H1 (cell line): Measurements from ENCODE around the gene MFGE8. TPM values are rescaled to one million over a fixed set of nuclear protein-coding genes. Genes with fewer than 3 reads are reported as not detected.
A peak's percentile ranks its signal among the peaks of the same experiment; 100 is the strongest.

Source experiments
- CTCF ChIA-PET: fragments of 300-600 bp; sonication (Branson Sonifier 250); formaldehyde crosslinking; loops from one replicate; lab custom pipeline; 2021; ENCODE audit not compliant: partially characterized antibody; lab: Charles Lee
- POLR2A ChIA-PET: fragments of 300-600 bp; sonication (Branson Sonifier 250); formaldehyde crosslinking; loops from one replicate; lab custom pipeline; 2021; ENCODE audit warnings: inconsistent platforms; ENCODE audit not compliant: partially characterized antibody; lab: Charles Lee
- DNase-seq, 2 experiments: peaks; one replicate each; pipeline versions ENCODE4 v3.0.0 to v3.0.0-alpha.2; 2010 to 2022; ENCODE audit warnings: low spot score in 2 of 2, low read depth in 1 of 2, mixed read lengths in 1 of 2
- FAIRE-seq: peaks from 2 replicates; lab custom pipeline; 2011; peaks lifted over from hg19 to GRCh38; lab: Jason Lieb, UNC
- H2AFZ ChIP-seq: 2 replicates; pipeline ENCODE4 v1.8.1; 2012; ENCODE audit warnings: low read length, inconsistent platforms
- H2AK5ac ChIP-seq: 2 replicates; pipeline ENCODE4 v1.6.1; 2013; ENCODE audit warnings: low read depth, low read length
- H2BK120ac ChIP-seq: replicated peaks from 2 replicates; pipeline ENCODE3; 2013; ENCODE audit warnings: low read depth, low read length, inconsistent platforms
- H2BK12ac ChIP-seq: 2 replicates; pipeline ENCODE4 v1.6.1; 2013; ENCODE audit warnings: low read depth, low read length
- H2BK15ac ChIP-seq: 2 replicates; pipeline ENCODE4 v1.6.1; 2013; ENCODE audit warnings: low read length
- H2BK20ac ChIP-seq: 2 replicates; pipeline ENCODE4 v1.6.1; 2013; ENCODE audit warnings: low read length
- H2BK5ac ChIP-seq: 2 replicates; pipeline ENCODE4 v1.6.1; 2013; ENCODE audit warnings: low read depth, low read length
- H3K14ac ChIP-seq: 2 replicates; pipeline ENCODE4 v1.6.1; 2013; ENCODE audit warnings: inconsistent platforms; ENCODE audit not compliant: insufficient read length
- H3K18ac ChIP-seq: 2 replicates; pipeline ENCODE4 v1.6.1; 2013; ENCODE audit warnings: low read length; ENCODE audit errors: extremely low read depth
- H3K23ac ChIP-seq: 2 replicates; pipeline ENCODE4 v1.6.1; 2013; ENCODE audit warnings: inconsistent platforms; ENCODE audit not compliant: insufficient read length
- H3K23me2 ChIP-seq: 2 replicates; pipeline ENCODE4 v1.6.1; 2013; ENCODE audit warnings: low read depth, low read length
- H3K27ac ChIP-seq: 2 replicates; pipeline ENCODE4 v1.6.1; 2011; ENCODE audit warnings: low read depth, low read length, inconsistent platforms
- H3K27me3 ChIP-seq, 4 experiments: replicated peaks in 1 of 4; 1 replicate in 1 of 4; 2 replicates in 3 of 4; pipeline versions ENCODE4 v1.6.1 to v1.8.1; 2011 to 2013; ENCODE audit warnings: low read length in 3 of 4, mild to moderate bottlenecking in 3 of 4, inconsistent platforms in 2 of 4, mixed read lengths in 2 of 4, moderate library complexity in 1 of 4; ENCODE audit not compliant: control insufficient read depth in 3 of 4, insufficient read depth in 3 of 4; ENCODE audit errors: extremely low read depth in 1 of 4
- H3K36me3 ChIP-seq, 4 experiments: 2 replicates each; pipeline versions ENCODE4 v1.6.1 to v1.8.1; 2011 to 2013; ENCODE audit warnings: mild to moderate bottlenecking in 4 of 4, low read length in 3 of 4, moderate library complexity in 2 of 4, control low read depth in 1 of 4, inconsistent platforms in 1 of 4; ENCODE audit not compliant: insufficient read depth in 4 of 4, control insufficient read depth in 2 of 4
- H3K4ac ChIP-seq: replicated peaks from 2 replicates; pipeline ENCODE3; 2013; ENCODE audit warnings: low read length, low read depth, mixed read lengths, inconsistent platforms; ENCODE audit not compliant: insufficient read length
- H3K4me1 ChIP-seq, 4 experiments: replicated peaks in 1 of 4; 1 replicate in 1 of 4; 2 replicates in 3 of 4; pipeline versions ENCODE4 v1.6.1 to v1.8.1; 2011 to 2013; ENCODE audit warnings: low read length in 3 of 4, inconsistent platforms in 2 of 4, mixed read lengths in 1 of 4; ENCODE audit not compliant: insufficient read depth in 4 of 4, control insufficient read depth in 3 of 4
- H3K4me2 ChIP-seq, 2 experiments: 2 replicates each; pipeline versions ENCODE4 v1.6.1 to v1.8.1; 2011 to 2013; ENCODE audit warnings: low read depth in 2 of 2, low read length in 2 of 2, control low read depth in 1 of 2, inconsistent platforms in 1 of 2, mild to moderate bottlenecking in 1 of 2; ENCODE audit not compliant: insufficient read depth in 1 of 2
- H3K4me3 ChIP-seq, 4 experiments: fragments of 200-600, 300-600 bp in 1 of 4; sonication (generic), shearing (Covaris generic), sonication (Bioruptor Twin) in 1 of 4; 2 replicates each; pipeline versions ENCODE4 v1.5.1 to v1.8.1; 2011 to 2016; ENCODE audit warnings: low read length in 4 of 4, low read depth in 3 of 4, control low read depth in 2 of 4, inconsistent platforms in 2 of 4, mild to moderate bottlenecking in 2 of 4, mixed read lengths in 1 of 4, moderate library complexity in 1 of 4; ENCODE audit not compliant: insufficient read depth in 2 of 4; ENCODE audit errors: extremely low read depth in 1 of 4
- H3K56ac ChIP-seq: replicated peaks from 2 replicates; pipeline ENCODE3; 2013; ENCODE audit warnings: low read depth, mild to moderate bottlenecking, mixed read lengths, low read length, inconsistent platforms; ENCODE audit not compliant: insufficient read length
- H3K79me1 ChIP-seq: 2 replicates; pipeline ENCODE4 v1.6.1; 2013; ENCODE audit warnings: low read depth, low read length, control low read depth
- H3K79me2 ChIP-seq, 2 experiments: 2 replicates each; pipeline versions ENCODE4 v1.6.1 to v1.8.1; 2012 to 2013; ENCODE audit warnings: low read length in 2 of 2, mild to moderate bottlenecking in 2 of 2, inconsistent platforms in 1 of 2; ENCODE audit not compliant: insufficient read depth in 2 of 2, control insufficient read depth in 1 of 2
- H3K9ac ChIP-seq, 4 experiments: replicated peaks in 1 of 4; 1 replicate in 1 of 4; 2 replicates in 3 of 4; pipeline versions ENCODE4 v1.6.1 to v1.8.1; 2011 to 2013; ENCODE audit warnings: low read depth in 3 of 4, low read length in 3 of 4, control low read depth in 2 of 4, mild to moderate bottlenecking in 2 of 4, moderate library complexity in 2 of 4, inconsistent platforms in 1 of 4; ENCODE audit errors: extremely low read depth in 1 of 4
- H3K9me3 ChIP-seq, 2 experiments: 2 replicates each; pipeline versions ENCODE4 v1.6.1 to v1.8.1; 2012 to 2013; ENCODE audit warnings: mild to moderate bottlenecking in 2 of 2, moderate library complexity in 2 of 2, control low read depth in 1 of 2, inconsistent platforms in 1 of 2, low read depth in 1 of 2, low read length in 1 of 2, mixed read lengths in 1 of 2; ENCODE audit not compliant: insufficient read depth in 2 of 2
- H4K20me1 ChIP-seq, 2 experiments: replicated peaks in 1 of 2; 2 replicates each; pipeline versions ENCODE3 to v1.8.1; 2011 to 2013; ENCODE audit warnings: inconsistent platforms in 2 of 2, low read length in 2 of 2, mild to moderate bottlenecking in 1 of 2; ENCODE audit not compliant: insufficient read depth in 2 of 2, control insufficient read depth in 1 of 2
- H4K5ac ChIP-seq: 2 replicates; pipeline ENCODE4 v1.6.1; 2013; ENCODE audit warnings: low read length, low read depth, mixed read lengths, inconsistent platforms; ENCODE audit not compliant: insufficient read length
- H4K8ac ChIP-seq: 2 replicates; pipeline ENCODE4 v1.8.0; 2013; ENCODE audit warnings: mild to moderate bottlenecking, moderate library complexity, low read length, inconsistent platforms; ENCODE audit not compliant: insufficient read depth; ENCODE audit errors: extremely low read depth
- H4K91ac ChIP-seq: replicated peaks from 2 replicates; pipeline ENCODE3; 2013; ENCODE audit warnings: low read length, mixed read lengths, inconsistent platforms; ENCODE audit not compliant: insufficient read length
- ASH2L ChIP-seq: fragments of 200-600, 300-600 bp; sonication (generic); IDR thresholded peaks from one replicate; pipeline ENCODE4 v1.7.1; 2017; ENCODE audit warnings: low read length
- CHD1 ChIP-seq: IDR thresholded peaks from 2 replicates; pipeline ENCODE4 v1.6.1; 2012; ENCODE audit warnings: low read depth, low read length, improper control_type of control experiment
- CHD2 ChIP-seq: IDR thresholded peaks from 2 replicates; pipeline ENCODE4 v1.6.1; 2012; ENCODE audit warnings: low read length, improper control_type of control experiment
- GTF2F1 ChIP-seq: IDR thresholded peaks from 2 replicates; pipeline ENCODE4 v1.6.1; 2012; ENCODE audit warnings: low read depth, low read length, improper control_type of control experiment, borderline replicate concordance
- NANOG ChIP-seq: IDR thresholded peaks from 2 replicates; pipeline ENCODE4 v1.6.1; 2011; ENCODE audit warnings: low read length, low read depth, mild to moderate bottlenecking, inconsistent platforms; ENCODE audit not compliant: insufficient read depth, poor library complexity, severe bottlenecking
- POLR2A ChIP-seq, 2 experiments: IDR thresholded peaks; 1 replicate in 1 of 2; 2 replicates in 1 of 2; pipeline ENCODE4 v1.6.1; 2011; ENCODE audit warnings: low read depth in 2 of 2, low read length in 2 of 2, mild to moderate bottlenecking in 2 of 2; ENCODE audit errors: control extremely low read depth in 1 of 2
- POU5F1 ChIP-seq: IDR thresholded peaks from 2 replicates; pipeline ENCODE4 v1.6.1; 2011; ENCODE audit warnings: low read depth, mild to moderate bottlenecking, low read length, moderate library complexity
- RAD21 ChIP-seq, 2 experiments: IDR thresholded peaks in 1 of 2; conservative IDR thresholded peaks in 1 of 2; 2 replicates each; pipeline ENCODE4 v1.6.1; 2011; ENCODE audit warnings: low read depth in 2 of 2, low read length in 2 of 2, improper control_type of control experiment in 1 of 2, inconsistent platforms in 1 of 2, mild to moderate bottlenecking in 1 of 2, moderate library complexity in 1 of 2
- RNF2 ChIP-seq: fragments of 200-900, 300-1000 bp; sonication (generic); IDR thresholded peaks from 2 replicates; pipeline ENCODE4 v1.7.1; 2016; ENCODE audit warnings: borderline replicate concordance, low read depth, mild to moderate bottlenecking, antibody characterized with exemption, low read length; ENCODE audit not compliant: poor library complexity, severe bottlenecking; ENCODE audit errors: missing control alignments
- SIX5 ChIP-seq: IDR thresholded peaks from 2 replicates; pipeline ENCODE4 v1.6.1; 2011; ENCODE audit warnings: mild to moderate bottlenecking, low read depth, low read length
- SP1 ChIP-seq: IDR thresholded peaks from 2 replicates; pipeline ENCODE4 v1.6.1; 2011; ENCODE audit warnings: low read depth, low read length
- TAF7 ChIP-seq: optimal IDR thresholded peaks from 2 replicates; pipeline ENCODE3; 2011; ENCODE audit warnings: low read depth, mild to moderate bottlenecking, inconsistent platforms, low read length, moderate library complexity, borderline replicate concordance
- TCF12 ChIP-seq: IDR thresholded peaks from 2 replicates; pipeline ENCODE4 v1.6.1; 2011; ENCODE audit warnings: low read depth, mild to moderate bottlenecking, low read length
- WGBS, 2 experiments: shearing (Covaris generic) in 1 of 2; methylation state at CpG; one replicate each; pipeline versions ENCODE4 v1.1.6 to v1.1.7; 2013 to 2015; ENCODE audit warnings: low lambda C conversion rate in 2 of 2, mixed read lengths in 2 of 2, inconsistent platforms in 1 of 2, low coverage in 1 of 2, missing lambda C conversion rate in 1 of 2; ENCODE audit not compliant: insufficient replicate concordance in 2 of 2, insufficient coverage in 1 of 2, insufficient read length in 1 of 2; ENCODE audit errors: extremely low coverage in 1 of 2, missing lambda C conversion rate in 1 of 2; 5-methylcytosine and 5-hydroxymethylcytosine counted together
- polyA plus RNA-seq, 7 experiments: library from polyadenylated mRNA; depleted of rRNA in 3 of 7; stranded (reverse) in 5 of 7; unstranded in 2 of 7; fragments of >200 nt in 5 of 7; fragments of 200-250 nt in 2 of 7; gene quantifications; 1 replicate in 5 of 7; 2 replicates in 1 of 7; 4 replicates in 1 of 7; pipeline versions ENCODE4 v1.2.1 to v1.2.3, GENCODE V29; 2011 to 2013; ENCODE audit warnings: missing spikeins in 2 of 7, mixed read lengths in 2 of 7
- total RNA-seq: library from RNA; stranded (reverse); fragmentation: NEBNext Ultra II Directional; extraction: Animal tissue kit (Norgen Biotek cat#: 25700); gene quantifications from 2 replicates; pipeline ENCODE4 v1.2.1, GENCODE V29; 2021

The MFGE8 gene
- total and polyA plus RNA-seq, 2 of the 8 experiments (the other 6 are each of a cell fraction or from before 2014, with no cell fraction given), result 1,237 to 2,117 TPM

- Histone ChIP-seq H3K9me3 (no peaks in the 10 kb centered on the region; a peak in 1 of 4 replicates), H3K23ac (no peak overlapping the region), H3K14ac (no peak overlapping the region), H3K4me3 (no peak overlapping the region), H2BK12ac (0 out of 2 replicates have a peak overlapping the region, but pooled peaks have one; percentile 27), H2BK5ac (no peak overlapping the region; the same call in 1 of the 2 replicates), H4K20me1 (peaks cover 40 to 61% of the 10 kb centered on the region in 2 experiments), H3K27ac (no peak overlapping the region), H2AFZ (no peak overlapping the region), H3K79me2 (peaks cover 0 to 55% of the 10 kb centered on the region in 2 experiments; a peak in 3 of 4 replicates), H2AK5ac (no peak overlapping the region), H4K5ac (no peak overlapping the region), H3K9ac (no peak overlapping the region), H4K91ac (no peak overlapping the region), H3K18ac (no peak overlapping the region; the same call in 1 of the 2 replicates), H2BK15ac (no peak overlapping the region), H3K4ac (no peak overlapping the region), H3K36me3 (peaks cover 66 to 97% (median 91%) of the 10 kb centered on the region in 4 experiments), H2BK120ac (no peak overlapping the region), H3K4me2 (no peak overlapping the region), H3K27me3 (no peaks in the 10 kb centered on the region), H2BK20ac (no peak overlapping the region), H3K4me1 (peaks cover under 1 to 30% (median 12%) of the 10 kb centered on the region in 4 experiments; a peak in 6 of 7 replicates), H3K23me2 (peaks cover 5% of the 10 kb centered on the region; the same call in 1 of the 2 replicates), H3K79me1 (peaks cover 29% of the 10 kb centered on the region), H4K8ac (no peak overlapping the region), H3K56ac (no peak overlapping the region)
- DNase-seq (no peak), FAIRE-seq (no peak)
- ChIA-PET POLR2A (interaction anchor here (0.9 to 27.2 kb wide), 16 partner anchors 5 to 128 kb away, joined by 3 to 607 read pairs (median 6); partner anchors contain the start of genes HAPLN3 and MFGE8), CTCF (interaction anchor here (0.7 to 7.8 kb wide), 45 partner anchors 10 to 372 kb away, joined by 3 to 94 read pairs (median 5); partner anchors contain the start of genes ABHD2, FANCI, HAPLN3 and MFGE8)
- 81% methylated on average over 2 of the region's 2 CpGs; no CpG with 5 or more reads in 1 of the 2 experiments for WGBS, 2 experiments
- no peak for TF ChIP-seq SIX5
- TF ChIP-seq TCF12, result no peak
- TF ChIP-seq POLR2A (IDR thresholded peaks at IDR 0.05; ENCODE audit: control extremely low read depth in 1 of 2, low read depth in 2 of 2, low read length in 2 of 2), result no peak
- TF ChIP-seq POU5F1, result no peak
- TF ChIP-seq NANOG, result no peak
- no peak for TF ChIP-seq GTF2F1
- TF ChIP-seq ASH2L, result no peak
- no peak for TF ChIP-seq RAD21 (IDR thresholded peaks at IDR 0.05 in 1 of 2, conservative IDR thresholded peaks at IDR 0.05 in 1 of 2; ENCODE audit: low read depth in 2 of 2, low read length in 2 of 2)
- TF ChIP-seq SP1, result no peak
- TF ChIP-seq CHD1, result no peak
- no peak for TF ChIP-seq RNF2
- TF ChIP-seq TAF7, result no peak
- TF ChIP-seq CHD2, result no peak
These were observed 8.9 kb downstream of the MFGE8 start for GRCh38 chr15:88904257-88904623.
